ENCODE results near the gene WRAP53.

DNA sequence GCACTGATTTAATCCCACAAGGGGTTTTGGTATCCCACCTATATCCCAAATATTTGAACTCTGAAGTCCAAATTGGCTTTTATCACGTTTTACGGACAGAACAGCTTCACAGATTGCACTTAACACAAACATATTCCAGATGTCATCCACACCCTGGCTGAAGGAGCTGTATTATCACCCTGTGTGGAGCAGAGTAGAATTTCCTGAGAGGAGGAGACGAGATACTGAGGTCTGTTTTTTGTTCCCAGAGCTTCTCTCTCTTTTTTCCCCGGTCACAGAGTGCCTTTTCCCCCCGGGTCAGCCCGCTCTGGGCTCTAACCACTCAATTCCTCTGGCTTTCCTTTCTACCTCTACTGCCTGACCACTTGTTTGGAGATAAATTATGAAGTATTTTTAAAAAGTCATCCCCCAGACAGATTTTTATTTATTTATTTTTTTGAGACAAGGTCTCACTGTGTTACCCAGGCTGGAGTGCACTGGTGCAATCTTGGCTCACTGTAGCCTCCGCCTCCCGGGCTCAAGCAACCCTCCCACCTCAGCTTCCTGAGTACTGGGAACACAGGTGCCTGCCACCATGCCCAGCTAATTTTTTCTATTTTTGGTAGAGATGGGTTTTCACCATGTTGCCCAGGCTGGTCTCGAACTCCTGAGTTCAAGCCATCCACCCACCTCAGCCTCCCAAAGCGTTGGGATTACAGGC lies 59.9 kb downstream of the WRAP53 start:
- TF ChIP-seq, protein P1, sequence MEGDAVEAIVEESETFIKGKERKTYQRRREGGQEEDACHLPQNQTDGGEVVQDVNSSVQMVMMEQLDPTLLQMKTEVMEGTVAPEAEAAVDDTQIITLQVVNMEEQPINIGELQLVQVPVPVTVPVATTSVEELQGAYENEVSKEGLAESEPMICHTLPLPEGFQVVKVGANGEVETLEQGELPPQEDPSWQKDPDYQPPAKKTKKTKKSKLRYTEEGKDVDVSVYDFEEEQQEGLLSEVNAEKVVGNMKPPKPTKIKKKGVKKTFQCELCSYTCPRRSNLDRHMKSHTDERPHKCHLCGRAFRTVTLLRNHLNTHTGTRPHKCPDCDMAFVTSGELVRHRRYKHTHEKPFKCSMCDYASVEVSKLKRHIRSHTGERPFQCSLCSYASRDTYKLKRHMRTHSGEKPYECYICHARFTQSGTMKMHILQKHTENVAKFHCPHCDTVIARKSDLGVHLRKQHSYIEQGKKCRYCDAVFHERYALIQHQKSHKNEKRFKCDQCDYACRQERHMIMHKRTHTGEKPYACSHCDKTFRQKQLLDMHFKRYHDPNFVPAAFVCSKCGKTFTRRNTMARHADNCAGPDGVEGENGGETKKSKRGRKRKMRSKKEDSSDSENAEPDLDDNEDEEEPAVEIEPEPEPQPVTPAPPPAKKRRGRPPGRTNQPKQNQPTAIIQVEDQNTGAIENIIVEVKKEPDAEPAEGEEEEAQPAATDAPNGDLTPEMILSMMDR (IDR thresholded peaks at IDR 0.05): no peak
- TF ChIP-seq POLR2A (IDR thresholded peaks at IDR 0.05): no peak
